Measurements from ENCODE around the gene MYO15A.

MYO15A gene

DNA sequence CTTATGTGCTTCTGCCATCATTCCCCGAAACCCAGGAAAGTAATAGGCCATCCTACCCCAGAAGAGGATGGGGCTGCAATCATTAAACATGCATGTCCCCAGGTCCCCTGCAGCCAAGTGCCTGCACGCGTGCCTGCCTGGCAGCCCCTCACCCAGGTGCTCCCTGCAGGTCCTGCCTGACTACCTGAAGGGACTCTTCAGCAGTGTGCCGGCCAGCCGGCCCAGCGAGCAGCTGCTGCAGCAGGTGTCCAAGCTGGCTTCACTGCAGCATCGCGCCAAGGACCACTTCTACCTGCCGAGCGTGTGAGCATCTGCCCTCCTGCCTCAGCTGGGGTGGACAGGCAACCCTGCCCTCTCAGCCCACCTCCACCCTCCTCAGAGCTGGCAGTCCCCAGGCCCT is 58.9 kb downstream of the MYO15A start:
- no peak overlapping the region for H3K4me3 ChIP-seq (ENCODE audit: low read depth in 1 of 2, low read length in 2 of 2)
- no peak overlapping the region for H2AFZ ChIP-seq (ENCODE audit: low read depth, low read length)
- H3K27me3 ChIP-seq (ENCODE audit: insufficient read depth, low read length, poor library complexity): no peaks in the 10 kb centered on the region
- no peak overlapping the region for H3K9ac ChIP-seq (ENCODE audit: low read depth, low read length)
- H3K9me3 ChIP-seq (ENCODE audit: insufficient read depth, low read length, severe bottlenecking): no peaks in the 10 kb centered on the region
- no peaks in the 10 kb centered on the region for H3K36me3 ChIP-seq (ENCODE audit: insufficient read depth, low read length)
- no peak overlapping the region for H3K4me2 ChIP-seq (ENCODE audit: insufficient read depth, low read length)
- no peak for TF ChIP-seq EZH2 (IDR thresholded peaks at IDR 0.05; ENCODE audit: borderline replicate concordance, low read depth, low read length, severe bottlenecking)
- TF ChIP-seq, protein P1, sequence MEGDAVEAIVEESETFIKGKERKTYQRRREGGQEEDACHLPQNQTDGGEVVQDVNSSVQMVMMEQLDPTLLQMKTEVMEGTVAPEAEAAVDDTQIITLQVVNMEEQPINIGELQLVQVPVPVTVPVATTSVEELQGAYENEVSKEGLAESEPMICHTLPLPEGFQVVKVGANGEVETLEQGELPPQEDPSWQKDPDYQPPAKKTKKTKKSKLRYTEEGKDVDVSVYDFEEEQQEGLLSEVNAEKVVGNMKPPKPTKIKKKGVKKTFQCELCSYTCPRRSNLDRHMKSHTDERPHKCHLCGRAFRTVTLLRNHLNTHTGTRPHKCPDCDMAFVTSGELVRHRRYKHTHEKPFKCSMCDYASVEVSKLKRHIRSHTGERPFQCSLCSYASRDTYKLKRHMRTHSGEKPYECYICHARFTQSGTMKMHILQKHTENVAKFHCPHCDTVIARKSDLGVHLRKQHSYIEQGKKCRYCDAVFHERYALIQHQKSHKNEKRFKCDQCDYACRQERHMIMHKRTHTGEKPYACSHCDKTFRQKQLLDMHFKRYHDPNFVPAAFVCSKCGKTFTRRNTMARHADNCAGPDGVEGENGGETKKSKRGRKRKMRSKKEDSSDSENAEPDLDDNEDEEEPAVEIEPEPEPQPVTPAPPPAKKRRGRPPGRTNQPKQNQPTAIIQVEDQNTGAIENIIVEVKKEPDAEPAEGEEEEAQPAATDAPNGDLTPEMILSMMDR (IDR thresholded peaks at IDR 0.05; ENCODE audit: borderline replicate concordance, extremely low read depth, low read length, poor library complexity, severe bottlenecking): no peak
- no peaks in the 10 kb centered on the region for H4K20me1 ChIP-seq (ENCODE audit: insufficient read depth, low read length)
- ATAC-seq (ENCODE audit: insufficient read depth, low read depth): no peak
- no peaks in the 10 kb centered on the region for H3K4me1 ChIP-seq (ENCODE audit: insufficient read depth, low read length)
- no peak overlapping the region for H3K27ac ChIP-seq (ENCODE audit: low read length)
- DNase-seq: no peak
- H3K79me2 ChIP-seq (ENCODE audit: insufficient read depth, low read length): no peaks in the 10 kb centered on the region

DNA sequence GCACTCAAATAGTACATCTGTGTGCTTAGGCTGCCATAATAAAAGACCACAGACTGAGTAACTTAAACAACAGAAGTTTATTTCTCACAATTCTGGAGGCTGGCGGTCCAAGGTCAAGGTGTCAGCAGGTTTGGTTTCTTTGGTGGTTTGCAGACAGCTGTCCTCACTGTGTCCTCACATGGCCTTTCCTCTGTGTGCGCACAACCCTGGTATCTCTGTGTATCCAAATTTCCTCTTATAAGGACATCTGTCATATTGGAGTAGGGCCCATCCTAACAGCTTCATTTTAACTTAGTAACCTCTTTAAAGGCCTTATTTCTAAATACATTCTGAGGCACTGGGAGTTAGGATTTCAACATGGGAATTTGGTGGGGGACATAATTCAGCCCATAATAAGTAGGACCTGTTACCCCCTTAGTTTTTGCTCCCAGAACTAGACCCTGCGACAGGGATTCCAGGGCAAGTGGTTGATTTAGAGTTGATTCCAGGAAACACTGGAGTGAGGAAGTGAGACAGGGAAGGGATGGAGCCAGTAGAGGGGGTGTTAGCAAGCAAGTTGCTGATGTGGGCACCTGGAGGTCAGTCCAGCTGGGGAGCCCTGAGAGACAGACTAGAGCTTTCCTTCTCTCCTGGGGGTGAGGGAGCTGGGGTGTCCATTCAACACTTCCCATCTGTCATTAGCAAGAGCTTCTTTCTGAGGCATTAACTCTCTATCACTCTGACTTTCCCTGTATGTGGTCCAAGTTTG is 64.1 kb downstream of the MYO15A start:
- no peaks in the 10 kb centered on the region for H3K36me3 ChIP-seq (ENCODE audit: insufficient read depth, low read length)
- H3K4me1 ChIP-seq (ENCODE audit: insufficient read depth, low read length): no peaks in the 10 kb centered on the region
- no peak overlapping the region for H3K27ac ChIP-seq (ENCODE audit: low read length)
- H2AFZ ChIP-seq (ENCODE audit: low read depth, low read length): no peak overlapping the region
- TF ChIP-seq, protein P1 (IDR thresholded peaks at IDR 0.05; ENCODE audit: borderline replicate concordance, extremely low read depth, low read length, poor library complexity, severe bottlenecking): no peak
- TF ChIP-seq EZH2 (IDR thresholded peaks at IDR 0.05; ENCODE audit: borderline replicate concordance, low read depth, low read length, severe bottlenecking): no peak
- no peak for DNase-seq
- H3K9me3 ChIP-seq (ENCODE audit: insufficient read depth, low read length, severe bottlenecking): no peaks in the 10 kb centered on the region
- ATAC-seq (ENCODE audit: insufficient read depth, low read depth): no peak
- no peaks in the 10 kb centered on the region for H4K20me1 ChIP-seq (ENCODE audit: insufficient read depth, low read length)
- no peak overlapping the region for H3K4me3 ChIP-seq (ENCODE audit: low read depth in 1 of 2, low read length in 2 of 2)
- H3K79me2 ChIP-seq (ENCODE audit: insufficient read depth, low read length): no peaks in the 10 kb centered on the region
- no peak overlapping the region for H3K9ac ChIP-seq (ENCODE audit: low read depth, low read length)
- H3K4me2 ChIP-seq (ENCODE audit: insufficient read depth, low read length): no peak overlapping the region
- H3K27me3 ChIP-seq (ENCODE audit: insufficient read depth, low read length, poor library complexity): no peaks in the 10 kb centered on the region

DNA sequence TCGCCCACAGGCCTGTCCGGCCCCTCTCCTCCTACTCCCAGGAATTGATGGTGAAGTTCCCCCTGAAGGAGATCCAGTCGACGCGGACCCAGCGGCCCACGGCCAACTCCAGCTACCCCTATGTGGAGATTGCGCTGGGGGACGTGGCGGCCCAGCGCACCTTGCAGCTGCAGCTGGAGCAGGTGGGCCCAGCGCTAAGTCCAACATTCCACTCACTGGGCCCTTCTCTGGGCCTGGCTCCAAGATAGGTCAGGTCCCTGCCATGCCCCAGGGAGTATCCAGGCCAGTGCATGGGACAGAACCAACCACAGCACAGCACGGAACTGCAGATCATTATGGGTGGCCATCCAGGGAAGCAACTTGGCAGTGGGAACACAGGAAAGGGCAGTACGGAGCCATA is 65.2 kb downstream of the MYO15A start:
- Histone ChIP-seq H4K20me1 (ENCODE audit: insufficient read depth, low read length) (no peaks in the 10 kb centered on the region), H3K4me3 (ENCODE audit: low read depth in 1 of 2, low read length in 2 of 2) (no peak overlapping the region), H2AFZ (ENCODE audit: low read depth, low read length) (no peak overlapping the region), H3K36me3 (ENCODE audit: insufficient read depth, low read length) (no peaks in the 10 kb centered on the region), H3K4me2 (ENCODE audit: insufficient read depth, low read length) (no peak overlapping the region), H3K79me2 (ENCODE audit: insufficient read depth, low read length) (no peaks in the 10 kb centered on the region), H3K27ac (ENCODE audit: low read length) (no peak overlapping the region), H3K27me3 (ENCODE audit: insufficient read depth, low read length, poor library complexity) (no peaks in the 10 kb centered on the region), H3K9me3 (ENCODE audit: insufficient read depth, low read length, severe bottlenecking) (no peaks in the 10 kb centered on the region), H3K9ac (ENCODE audit: low read depth, low read length) (no peak overlapping the region), H3K4me1 (ENCODE audit: insufficient read depth, low read length) (no peaks in the 10 kb centered on the region)
- DNase-seq (no peak), ATAC-seq (ENCODE audit: insufficient read depth, low read depth) (no peak)
- TF ChIP-seq EZH2 (IDR thresholded peaks at IDR 0.05; ENCODE audit: borderline replicate concordance, low read depth, low read length, severe bottlenecking): no peak
- TF ChIP-seq, protein P1 (IDR thresholded peaks at IDR 0.05; ENCODE audit: borderline replicate concordance, extremely low read depth, low read length, poor library complexity, severe bottlenecking): no peak
